ENCODE data around the gene HMCN2. TPM values are rescaled to one million over a fixed set of nuclear protein-coding genes. Genes with fewer than 3 reads are reported as not detected.

Gene HMCN2
- total and polyA plus RNA-seq, 2 of the 4 experiments (the other 2 are of a cell fraction), result 0.02 TPM; not detected in 1

GRCh38 chr9:130419521-130420035 is 154.0 kb downstream of the HMCN2 start:
- DNase-seq (no peak), ATAC-seq (ENCODE audit: low read depth) (no peak)
- Histone ChIP-seq H3K27me3 (ENCODE audit: control insufficient read depth, insufficient read depth, low read length) (peaks cover 9% of the 10 kb centered on the region), H3K9ac (ENCODE audit: low read depth, low read length) (no peak overlapping the region), H3K4ac (ENCODE audit: low read depth, low read length) (no peak overlapping the region), H3K4me1 (ENCODE audit: control insufficient read depth, insufficient read depth, low read length) (peaks cover 13% of the 10 kb centered on the region), H3K14ac (replicated peaks; ENCODE audit: low read depth, low read length) (no peak overlapping the region), H2AK5ac (ENCODE audit: low read depth, low read length) (no peak overlapping the region), H3K4me3 (ENCODE audit: insufficient read depth, low read depth, low read length) (no peak overlapping the region), H2AFZ (replicated peaks; ENCODE audit: low read length, poor library complexity) (no peak overlapping the region), H3K4me2 (ENCODE audit: low read depth, low read length) (no peak overlapping the region), H4K20me1 (ENCODE audit: insufficient read depth, low read length) (no peaks in the 10 kb centered on the region), H3K18ac (ENCODE audit: low read depth, low read length) (no peak overlapping the region), H2BK5ac (ENCODE audit: low read depth, low read length, poor library complexity, severe bottlenecking) (no peak overlapping the region), H4K5ac (ENCODE audit: low read depth, low read length) (no peak overlapping the region), H3K56ac (ENCODE audit: extremely low read depth, insufficient read depth, low read length) (no peak overlapping the region), H3K23ac (ENCODE audit: low read depth, low read length) (no peak overlapping the region), H2BK120ac (ENCODE audit: low read depth, low read length) (no peak overlapping the region), H2BK20ac (ENCODE audit: low read depth, low read length) (no peak overlapping the region), H2AK9ac (replicated peaks; ENCODE audit: low read depth, low read length, poor library complexity) (no peak overlapping the region), H3K27ac (ENCODE audit: insufficient read depth, low read length) (no peak overlapping the region), H4K91ac (ENCODE audit: insufficient read depth, low read depth, low read length) (no peak overlapping the region), H3K79me1 (ENCODE audit: low read depth in 1 of 2, low read length in 2 of 2) (no peaks in the 10 kb centered on the region), H2BK15ac (ENCODE audit: low read depth, low read length) (no peak overlapping the region), H4K8ac (ENCODE audit: low read depth in 2 of 2, low read length in 2 of 2) (no peak overlapping the region), H3K9me1 (ENCODE audit: insufficient read depth, low read length) (no peaks in the 10 kb centered on the region), H3K36me3 (ENCODE audit: control insufficient read depth, insufficient read depth, low read length) (no peaks in the 10 kb centered on the region), H3K9me3 (ENCODE audit: control insufficient read depth, insufficient read depth, low read length) (no peaks in the 10 kb centered on the region)
- 79% methylated on average over 3 of the region's 8 CpGs; no CpG with 5 or more reads in 1 of the 2 experiments for WGBS, 2 experiments (ENCODE audit: extremely low coverage in 2 of 2, insufficient read length in 1 of 2)
- no peak for TF ChIP-seq SMC3 (IDR thresholded peaks at IDR 0.05; ENCODE audit: low read depth, low read length)
- no peak for TF ChIP-seq MAFK (IDR thresholded peaks at IDR 0.05; ENCODE audit: low read depth, low read length)
- TF ChIP-seq BHLHE40 (IDR thresholded peaks at IDR 0.05; ENCODE audit: low read depth, low read length), result no peak
- TF ChIP-seq CTCF (conservative IDR thresholded peaks at IDR 0.05; ENCODE audit: low read depth, low read length), result no peak
- no peak for TF ChIP-seq RCOR1 (IDR thresholded peaks at IDR 0.05; ENCODE audit: insufficient replicate concordance, low read length)
- no peak for TF ChIP-seq ELK1 (IDR thresholded peaks at IDR 0.05; ENCODE audit: borderline replicate concordance, low read depth, low read length)
- no peak for TF ChIP-seq FOS (IDR thresholded peaks at IDR 0.05; ENCODE audit: low read depth, low read length)
- no peak for TF ChIP-seq MAZ (IDR thresholded peaks at IDR 0.05; ENCODE audit: borderline replicate concordance, low read depth, low read length)
- no peak for TF ChIP-seq RAD21 (IDR thresholded peaks at IDR 0.05; ENCODE audit: low read length)
- TF ChIP-seq MXI1 (IDR thresholded peaks at IDR 0.05; ENCODE audit: borderline replicate concordance, low read depth, low read length), result no peak
- TF ChIP-seq POLR2A (IDR thresholded peaks at IDR 0.05; ENCODE audit: low read depth, low read length), result no peak
- TF ChIP-seq NFE2L2 (IDR thresholded peaks at IDR 0.05; ENCODE audit: low read depth, low read length), result no peak
- TF ChIP-seq CHD1 (IDR thresholded peaks at IDR 0.05; ENCODE audit: low read depth, low read length), result no peak
- TF ChIP-seq CEBPB (IDR thresholded peaks at IDR 0.05; ENCODE audit: low read depth, low read length), result no peak
- TF ChIP-seq USF2 (IDR thresholded peaks at IDR 0.05; ENCODE audit: low read depth, low read length), result no peak
- TF ChIP-seq RFX5 (IDR thresholded peaks at IDR 0.05; ENCODE audit: low read depth, low read length), result no peak
- ChIA-PET POLR2A (ENCODE audit: unreplicated experiment) (no interaction called here), CTCF (no interaction called here)
- intact Hi-C loops (cut with micrococcal nuclease), result no loop called here
- in situ Hi-C loops (cut with MboI; ENCODE audit: low sequenced_read_pairs), result no loop called here
- dilution Hi-C loops (cut with HindIII; ENCODE audit: low sequenced_read_pairs, unreplicated experiment), result no loop called here
- BruUV-seq (replicated peaks), result no TSS peak
